Ishikawa (cell line): ENCODE results near the gene TGFB3.
A peak's percentile ranks its signal among the peaks of the same experiment; 100 is the strongest.

Experiments used
- CEBPB ChIP-seq: IDR thresholded peaks from 2 replicates; pipeline ENCODE4 v1.6.1; 2012
- CREB1 ChIP-seq: IDR thresholded peaks from 2 replicates; pipeline ENCODE4 v1.6.1; 2012; ENCODE audit warnings: low read depth
- EGR1 ChIP-seq: IDR thresholded peaks from 2 replicates; pipeline ENCODE4 v1.6.1; 2012
- EP300 ChIP-seq: IDR thresholded peaks from 2 replicates; pipeline ENCODE4 v1.6.1; 2012; ENCODE audit warnings: borderline replicate concordance
- FOXM1 ChIP-seq: IDR thresholded peaks from 2 replicates; pipeline ENCODE4 v1.6.1; 2012; ENCODE audit warnings: low read depth, borderline replicate concordance
- MAX ChIP-seq: IDR thresholded peaks from 2 replicates; pipeline ENCODE4 v1.6.1; 2012
- NFIC ChIP-seq: IDR thresholded peaks from 2 replicates; pipeline ENCODE4 v1.6.1; 2012
- RAD21 ChIP-seq: IDR thresholded peaks from 2 replicates; pipeline ENCODE4 v1.6.1; 2012; ENCODE audit warnings: low read depth
- REST ChIP-seq: IDR thresholded peaks from 2 replicates; pipeline ENCODE4 v1.6.1; 2012; ENCODE audit warnings: low read depth, mild to moderate bottlenecking
- TAF1 ChIP-seq: IDR thresholded peaks from 2 replicates; pipeline ENCODE4 v1.6.1; 2012; ENCODE audit warnings: low read depth, mild to moderate bottlenecking
- TCF12 ChIP-seq: IDR thresholded peaks from 2 replicates; pipeline ENCODE4 v1.6.1; 2012; ENCODE audit warnings: low read depth
- TEAD4 ChIP-seq: IDR thresholded peaks from 2 replicates; pipeline ENCODE4 v1.6.1; 2012
- USF1 ChIP-seq: IDR thresholded peaks from 2 replicates; pipeline ENCODE4 v1.6.1; 2012
- YY1 ChIP-seq: IDR thresholded peaks from 2 replicates; pipeline ENCODE4 v1.6.1; 2012; ENCODE audit warnings: low read depth
- ZBTB7A ChIP-seq: IDR thresholded peaks from 2 replicates; pipeline ENCODE4 v1.6.1; 2012; ENCODE audit warnings: low read depth

The TGFB3 gene

GRCh38 chr14:75984674-75985073, 2.9 kb upstream of the TGFB3 start:
- TF ChIP-seq FOXM1, result no peak
- TF ChIP-seq EGR1, result no peak
- no peak for TF ChIP-seq CEBPB
- TF ChIP-seq EP300, result no peak
- TF ChIP-seq TEAD4, result no peak
- no peak for TF ChIP-seq USF1
- no peak for TF ChIP-seq REST
- no peak for TF ChIP-seq RAD21
- no peak for TF ChIP-seq ZBTB7A
- no peak for TF ChIP-seq NFIC
- TF ChIP-seq TAF1, result no peak

- TF ChIP-seq FOXM1, result no peak
- TF ChIP-seq MAX, result no peak
- no peak for TF ChIP-seq CREB1
- no peak for TF ChIP-seq YY1
- TF ChIP-seq REST, result no peak
- 0 out of 2 replicates have a peak, but pooled peaks have one; percentile 12 for TF ChIP-seq USF1
- TF ChIP-seq EGR1, result no peak
- TF ChIP-seq TAF1, result no peak
Measured at GRCh38 chr14:75983019-75983358, 1.2 kb upstream of the TGFB3 start.

- TF ChIP-seq CEBPB (no peak), REST (no peak), USF1 (no peak), RAD21 (peak; percentile 81), TAF1 (no peak), CREB1 (no peak), EGR1 (no peak), YY1 (peak; percentile 77), FOXM1 (no peak), TCF12 (no peak), ZBTB7A (peak; percentile 88; the same call in 1 of the 2 replicates), NFIC (peak; percentile 1; the same call in 1 of the 2 replicates), TEAD4 (no peak), EP300 (no peak), MAX (peak; percentile 48; the same call in 1 of the 2 replicates)
Measured at GRCh38 chr14:75982266-75983018, 647 bp upstream of the TGFB3 start.

- TF ChIP-seq REST, result no peak
- no peak for TF ChIP-seq NFIC
- no peak for TF ChIP-seq YY1
- TF ChIP-seq EGR1, result no peak
- no peak for TF ChIP-seq TEAD4
- TF ChIP-seq FOXM1, result no peak
- no peak for TF ChIP-seq EP300
Measured at GRCh38 chr14:75980856-75981255, 939 bp downstream of the TGFB3 start.
